ENCODE data around the gene ZNF555.
"Not testable (repeated sequence)": the region's sequence is repeated elsewhere in the genome, so short reads cannot be mapped to it uniquely, and the experiment has no call there.

The ZNF555 gene

DNA sequence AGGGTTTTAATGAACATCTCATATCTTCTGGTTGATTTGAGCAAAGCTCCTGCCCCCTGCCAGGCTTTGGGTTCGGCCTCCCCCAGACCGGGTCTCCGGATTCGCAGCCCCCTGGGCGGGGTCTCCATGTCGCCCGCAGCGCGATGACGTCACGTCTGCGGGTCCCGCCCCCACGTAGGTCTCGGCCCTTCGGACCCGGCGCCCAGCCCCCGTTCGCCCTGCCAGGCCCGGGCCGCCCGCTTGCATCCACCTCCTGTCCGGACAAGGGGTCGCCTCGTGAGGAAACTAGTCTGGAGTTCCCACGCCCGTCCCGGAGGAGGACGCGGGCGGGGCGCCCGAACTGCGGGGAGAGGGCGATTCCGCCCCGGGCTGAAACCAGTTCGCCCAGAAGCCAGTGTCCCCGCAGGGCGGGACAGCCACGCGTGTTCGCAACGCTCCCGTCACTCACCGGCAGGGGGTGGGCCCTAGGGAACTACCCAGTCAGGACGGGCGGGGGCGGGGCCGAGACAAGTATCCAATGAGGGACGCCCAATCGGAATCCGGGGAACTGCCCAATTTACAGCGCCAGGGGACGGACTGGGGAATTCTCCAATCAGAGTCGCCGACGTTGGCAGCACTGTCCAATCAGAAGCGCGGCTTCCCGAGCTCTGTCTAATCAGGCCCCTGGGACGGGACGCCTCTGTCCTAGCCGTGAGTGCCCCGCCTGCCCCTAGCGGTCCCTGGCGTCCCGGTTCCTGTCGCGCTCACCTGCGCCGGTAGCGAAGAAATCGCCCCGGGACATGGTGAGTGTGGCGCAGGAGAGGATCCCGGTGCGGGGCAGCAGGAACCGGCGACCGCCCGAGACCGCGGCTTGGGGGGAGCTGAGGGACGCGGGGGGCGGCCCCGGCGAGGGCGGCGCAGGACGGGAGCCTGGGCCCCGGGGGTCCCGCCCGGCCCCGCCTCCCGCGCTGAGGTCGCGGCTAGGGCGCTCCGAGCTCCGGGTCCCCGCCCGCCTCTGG, at the start of gene ZNF555:
TSS of gene ZNF555 (plus strand) at position 682 of the 998 bp plus-strand sequence. CDS start at position 780, 98 bp downstream.
- Histone ChIP-seq H3K27me3 (ENCODE audit: insufficient read depth, poor library complexity, severe bottlenecking) (no peaks in the 10 kb centered on the region), H3K9me3 (ENCODE audit: severe bottlenecking) (no peaks in the 10 kb centered on the region), H3K4me3 (ENCODE audit: severe bottlenecking) (peak within 1 kb of the TSS; percentile 99), H3K27ac (ENCODE audit: poor library complexity, severe bottlenecking) (peak within 1 kb of the TSS; percentile 42), H3K4me1 (ENCODE audit: insufficient read depth, poor library complexity, severe bottlenecking) (no peaks in the 10 kb centered on the region), H3K36me3 (ENCODE audit: low read depth) (peaks cover 7% of the 10 kb centered on the region; the same call in 1 of the 2 replicates)
- ATAC-seq (ENCODE audit: low read depth) = peak; percentile 99
- DNase-seq (ENCODE audit: low spot score) = peak; percentile 98
- TF ChIP-seq, protein P1, sequence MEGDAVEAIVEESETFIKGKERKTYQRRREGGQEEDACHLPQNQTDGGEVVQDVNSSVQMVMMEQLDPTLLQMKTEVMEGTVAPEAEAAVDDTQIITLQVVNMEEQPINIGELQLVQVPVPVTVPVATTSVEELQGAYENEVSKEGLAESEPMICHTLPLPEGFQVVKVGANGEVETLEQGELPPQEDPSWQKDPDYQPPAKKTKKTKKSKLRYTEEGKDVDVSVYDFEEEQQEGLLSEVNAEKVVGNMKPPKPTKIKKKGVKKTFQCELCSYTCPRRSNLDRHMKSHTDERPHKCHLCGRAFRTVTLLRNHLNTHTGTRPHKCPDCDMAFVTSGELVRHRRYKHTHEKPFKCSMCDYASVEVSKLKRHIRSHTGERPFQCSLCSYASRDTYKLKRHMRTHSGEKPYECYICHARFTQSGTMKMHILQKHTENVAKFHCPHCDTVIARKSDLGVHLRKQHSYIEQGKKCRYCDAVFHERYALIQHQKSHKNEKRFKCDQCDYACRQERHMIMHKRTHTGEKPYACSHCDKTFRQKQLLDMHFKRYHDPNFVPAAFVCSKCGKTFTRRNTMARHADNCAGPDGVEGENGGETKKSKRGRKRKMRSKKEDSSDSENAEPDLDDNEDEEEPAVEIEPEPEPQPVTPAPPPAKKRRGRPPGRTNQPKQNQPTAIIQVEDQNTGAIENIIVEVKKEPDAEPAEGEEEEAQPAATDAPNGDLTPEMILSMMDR (IDR thresholded peaks at IDR 0.05; ENCODE audit: poor library complexity, severe bottlenecking) = peak; percentile 27

DNA sequence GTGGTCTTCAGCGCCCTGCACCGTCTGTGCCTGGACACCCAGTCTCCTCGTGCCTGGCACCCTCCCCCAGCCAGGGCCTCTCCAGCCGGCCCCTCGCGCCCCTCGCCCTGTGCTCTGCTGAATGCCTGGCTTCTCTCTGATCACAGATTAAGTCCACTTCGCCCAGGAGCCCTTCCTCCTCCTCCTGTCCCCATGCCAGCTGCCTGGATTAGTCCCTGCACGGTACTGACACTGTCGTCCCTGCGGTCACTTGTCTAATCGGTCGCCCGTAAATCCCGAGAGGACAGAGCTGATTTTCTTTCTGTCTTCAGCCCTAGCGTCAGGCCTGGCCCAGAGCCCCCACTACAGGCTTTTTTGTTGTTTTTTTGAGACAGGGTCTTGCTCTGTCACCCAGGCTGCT, 49.4 kb upstream of the ZNF555 start:
- Histone ChIP-seq H3K27ac (ENCODE audit: poor library complexity, severe bottlenecking) (no peak overlapping the region), H3K4me3 (ENCODE audit: severe bottlenecking) (no peak overlapping the region), H3K36me3 (ENCODE audit: low read depth) (peaks cover 46% of the 10 kb centered on the region), H3K9me3 (ENCODE audit: severe bottlenecking) (no peaks in the 10 kb centered on the region), H3K27me3 (ENCODE audit: insufficient read depth, poor library complexity, severe bottlenecking) (no peaks in the 10 kb centered on the region), H3K4me1 (ENCODE audit: insufficient read depth, poor library complexity, severe bottlenecking) (no peaks in the 10 kb centered on the region)
- ATAC-seq (ENCODE audit: low read depth) (no peak), DNase-seq (ENCODE audit: low spot score) (no peak)
- TF ChIP-seq, protein P1 (IDR thresholded peaks at IDR 0.05; ENCODE audit: poor library complexity, severe bottlenecking) = no peak

DNA sequence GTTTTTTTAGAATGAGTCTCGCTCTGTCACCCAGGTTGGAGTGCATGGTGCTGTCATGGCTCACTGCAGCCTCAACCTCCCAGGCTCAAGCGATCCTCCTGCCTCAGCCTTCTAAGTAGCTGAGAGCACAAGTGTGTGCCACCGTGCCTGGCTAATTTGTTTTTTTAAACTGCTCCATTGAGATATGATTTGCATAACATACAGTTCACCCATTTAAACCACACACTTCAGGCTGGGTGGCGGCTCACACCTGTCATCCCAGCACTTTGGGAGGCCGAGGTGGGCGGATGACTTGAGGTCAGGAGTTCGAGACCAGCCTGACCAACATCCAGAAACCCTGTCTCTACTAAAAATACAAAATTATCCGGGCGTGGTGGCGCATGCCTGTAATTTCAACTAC, 48.6 kb upstream of the ZNF555 start:
- H3K27ac ChIP-seq (ENCODE audit: poor library complexity, severe bottlenecking); ATAC-seq (ENCODE audit: low read depth); H3K27me3 ChIP-seq (ENCODE audit: insufficient read depth, poor library complexity, severe bottlenecking); DNase-seq (ENCODE audit: low spot score); H3K4me1 ChIP-seq (ENCODE audit: insufficient read depth, poor library complexity, severe bottlenecking); H3K4me3 ChIP-seq (ENCODE audit: severe bottlenecking); H3K9me3 ChIP-seq (ENCODE audit: severe bottlenecking): not testable (repeated sequence)
- peaks cover 50% of the 10 kb centered on the region for H3K36me3 ChIP-seq (ENCODE audit: low read depth)

DNA sequence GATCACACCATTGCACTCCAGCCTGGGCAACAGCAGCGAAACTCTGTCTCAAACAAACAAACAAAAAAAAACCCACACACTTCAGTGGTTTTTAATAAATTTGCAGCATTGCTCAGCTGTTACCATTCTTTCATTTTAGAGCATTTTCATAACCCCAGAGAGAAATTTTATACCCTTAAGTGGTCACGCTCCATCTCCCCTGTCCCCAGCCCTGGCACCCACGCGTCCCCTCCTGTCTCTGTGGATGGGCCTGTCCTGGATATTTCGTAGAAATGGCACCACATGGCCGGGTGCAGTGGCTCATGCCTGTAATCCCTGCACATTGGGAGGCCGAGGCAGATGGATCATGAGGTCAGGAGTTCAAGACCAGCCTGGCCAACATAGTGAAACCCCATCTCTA, 48.1 kb upstream of the ZNF555 start:
- Histone ChIP-seq H3K4me1 (ENCODE audit: insufficient read depth, poor library complexity, severe bottlenecking) (no peaks in the 10 kb centered on the region), H3K36me3 (ENCODE audit: low read depth) (peaks cover 54% of the 10 kb centered on the region)
- ATAC-seq (ENCODE audit: low read depth) = no peak

DNA sequence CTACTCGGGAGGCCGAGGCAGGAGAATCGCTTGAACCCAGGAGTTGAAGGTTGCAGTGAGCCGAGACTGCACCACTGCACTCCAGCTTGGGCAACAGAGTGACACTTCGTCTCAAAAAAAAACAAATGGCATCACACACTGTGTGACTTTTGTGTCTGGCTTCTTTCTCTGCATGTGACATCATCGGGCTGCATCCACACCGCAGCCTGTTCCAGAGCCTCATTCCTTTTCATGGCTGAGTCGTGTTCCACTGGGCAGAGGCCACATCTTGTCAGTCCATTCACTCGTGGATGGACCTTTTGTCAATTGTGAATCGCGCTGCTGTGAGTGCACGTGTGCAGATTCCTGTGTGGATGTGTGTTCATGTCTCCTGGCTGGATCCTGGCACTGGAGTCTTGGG, 47.7 kb upstream of the ZNF555 start:
- no peaks in the 10 kb centered on the region for H3K27me3 ChIP-seq (ENCODE audit: insufficient read depth, poor library complexity, severe bottlenecking)
- DNase-seq (ENCODE audit: low spot score) (no peak), ATAC-seq (ENCODE audit: low read depth) (no peak)
- no peak overlapping the region for H3K4me3 ChIP-seq (ENCODE audit: severe bottlenecking)
- H3K36me3 ChIP-seq (ENCODE audit: low read depth) = peaks cover 54% of the 10 kb centered on the region
- H3K4me1 ChIP-seq (ENCODE audit: insufficient read depth, poor library complexity, severe bottlenecking) = no peaks in the 10 kb centered on the region
- no peaks in the 10 kb centered on the region for H3K9me3 ChIP-seq (ENCODE audit: severe bottlenecking)
- TF ChIP-seq, protein P1 (IDR thresholded peaks at IDR 0.05; ENCODE audit: poor library complexity, severe bottlenecking) = no peak
- H3K27ac ChIP-seq (ENCODE audit: poor library complexity, severe bottlenecking) = no peak overlapping the region

More for the DNA sequence above, 48.1 kb upstream of the ZNF555 start:
- H3K27ac ChIP-seq (ENCODE audit: poor library complexity, severe bottlenecking) = no peak overlapping the region
- no peaks in the 10 kb centered on the region for H3K9me3 ChIP-seq (ENCODE audit: severe bottlenecking)
- H3K4me3 ChIP-seq (ENCODE audit: severe bottlenecking) = no peak overlapping the region
- no peaks in the 10 kb centered on the region for H3K27me3 ChIP-seq (ENCODE audit: insufficient read depth, poor library complexity, severe bottlenecking)
- TF ChIP-seq, protein P1 (IDR thresholded peaks at IDR 0.05; ENCODE audit: poor library complexity, severe bottlenecking) = no peak
- no peak for DNase-seq (ENCODE audit: low spot score)
